ENCODE measurements around the gene MEOX2.

DNA sequence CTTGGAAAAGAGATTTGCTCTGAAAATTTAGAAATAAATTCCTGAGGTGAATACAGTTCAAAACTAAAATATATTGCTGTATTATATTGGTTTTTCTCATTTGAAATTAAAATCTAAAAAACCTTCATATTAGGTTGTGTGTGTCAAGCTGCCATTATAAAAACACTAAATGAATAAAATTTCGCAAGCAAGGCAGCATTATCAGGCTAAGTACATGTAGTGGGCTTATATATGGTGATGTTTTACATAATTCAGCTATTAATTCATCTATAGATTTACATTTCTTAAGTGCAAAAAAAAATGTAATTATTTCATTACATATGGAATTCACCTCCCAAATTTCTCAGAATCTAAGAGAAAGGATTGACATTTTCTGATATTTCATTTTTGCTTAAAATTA lies 5.3 kb downstream of the MEOX2 start:
- TF ChIP-seq, protein P1, sequence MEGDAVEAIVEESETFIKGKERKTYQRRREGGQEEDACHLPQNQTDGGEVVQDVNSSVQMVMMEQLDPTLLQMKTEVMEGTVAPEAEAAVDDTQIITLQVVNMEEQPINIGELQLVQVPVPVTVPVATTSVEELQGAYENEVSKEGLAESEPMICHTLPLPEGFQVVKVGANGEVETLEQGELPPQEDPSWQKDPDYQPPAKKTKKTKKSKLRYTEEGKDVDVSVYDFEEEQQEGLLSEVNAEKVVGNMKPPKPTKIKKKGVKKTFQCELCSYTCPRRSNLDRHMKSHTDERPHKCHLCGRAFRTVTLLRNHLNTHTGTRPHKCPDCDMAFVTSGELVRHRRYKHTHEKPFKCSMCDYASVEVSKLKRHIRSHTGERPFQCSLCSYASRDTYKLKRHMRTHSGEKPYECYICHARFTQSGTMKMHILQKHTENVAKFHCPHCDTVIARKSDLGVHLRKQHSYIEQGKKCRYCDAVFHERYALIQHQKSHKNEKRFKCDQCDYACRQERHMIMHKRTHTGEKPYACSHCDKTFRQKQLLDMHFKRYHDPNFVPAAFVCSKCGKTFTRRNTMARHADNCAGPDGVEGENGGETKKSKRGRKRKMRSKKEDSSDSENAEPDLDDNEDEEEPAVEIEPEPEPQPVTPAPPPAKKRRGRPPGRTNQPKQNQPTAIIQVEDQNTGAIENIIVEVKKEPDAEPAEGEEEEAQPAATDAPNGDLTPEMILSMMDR (conservative IDR thresholded peaks at IDR 0.05; ENCODE audit: low read depth, low read length) = no peak
- no peak for TF ChIP-seq EZH2 (IDR thresholded peaks at IDR 0.05; ENCODE audit: low read length, unreplicated experiment)

Measured in PC-3 (cell line).